ENCODE data around the gene OOEP.
"Not testable (repeated sequence)": the region's sequence is repeated elsewhere in the genome, so short reads cannot be mapped to it uniquely, and the experiment has no call there.

Gene OOEP

DNA sequence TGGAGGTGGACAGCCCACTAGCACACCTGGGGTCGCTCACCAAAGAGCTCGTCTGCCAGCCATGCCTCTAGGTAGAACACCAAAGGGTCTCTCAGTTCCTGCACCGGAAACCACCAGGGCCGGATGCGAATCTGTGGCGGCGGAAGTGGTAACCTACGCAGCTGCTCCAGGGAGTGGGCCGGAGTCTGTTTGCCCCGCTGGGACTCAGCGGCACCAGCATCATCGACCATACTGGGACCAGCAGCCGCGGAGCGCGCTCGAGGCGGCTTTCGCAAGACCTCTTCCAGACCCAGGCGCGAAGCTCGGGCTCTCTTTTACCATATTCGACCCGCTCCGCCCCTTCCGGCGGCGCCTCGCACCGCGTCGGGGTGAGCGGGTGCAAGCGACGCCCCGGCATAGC, at the start of gene OOEP:
Gene OOEP (minus strand): TSS at position 335 of the 400 bp plus-strand sequence. CDS start 105 bp downstream, at position 230.
- DNase-seq: no peak

DNA sequence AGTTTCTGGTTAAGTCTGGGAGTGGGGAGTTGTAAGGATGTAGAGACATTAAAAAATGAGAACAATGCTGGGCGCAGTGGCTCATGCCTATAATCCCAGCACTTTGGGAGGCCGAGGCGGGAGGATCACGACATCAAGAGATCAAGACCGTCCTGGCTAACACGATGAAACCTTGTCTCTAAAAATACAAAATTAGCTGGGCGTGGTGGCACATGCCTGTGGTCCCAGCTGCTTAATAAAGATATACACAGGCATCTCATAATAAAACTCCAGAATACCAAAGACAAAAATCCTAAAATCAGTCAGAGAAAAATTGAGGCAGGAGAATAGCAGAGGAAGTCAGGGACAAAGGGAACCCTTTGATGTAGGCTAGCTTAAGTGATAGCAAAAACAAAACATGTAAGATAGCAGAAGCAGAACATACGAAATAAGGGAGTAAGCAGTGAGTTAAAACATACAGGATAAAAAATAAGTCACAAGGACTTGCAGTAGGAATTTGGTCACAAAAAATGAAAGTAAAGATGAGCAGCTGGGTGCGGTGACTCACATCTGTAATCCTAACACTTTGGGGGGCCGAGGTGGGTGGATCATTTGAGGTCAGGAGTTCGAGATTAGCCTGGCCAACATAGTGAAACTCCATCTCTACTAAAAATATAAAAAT, 48.5 kb upstream of the OOEP start:
- peak in 1 of 2 donors; percentile 14 for DNase-seq

DNA sequence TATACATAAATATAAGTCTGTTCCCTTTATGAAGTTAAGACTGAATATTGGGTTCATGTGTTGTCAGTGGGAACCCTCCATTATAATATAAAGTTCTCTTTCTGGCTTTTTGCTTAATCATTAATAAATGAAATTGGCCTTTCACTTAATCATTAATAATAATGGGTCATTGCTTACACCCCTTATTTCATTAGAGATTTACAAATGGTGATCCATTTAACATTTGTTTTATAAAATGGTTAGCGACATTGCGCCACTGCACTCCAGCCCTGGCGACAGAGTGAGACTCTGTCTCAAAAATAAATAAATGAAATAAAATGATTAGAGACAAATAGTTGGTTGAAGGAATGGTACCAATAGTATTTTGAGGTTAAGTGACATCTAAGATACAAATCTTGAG, 43.4 kb upstream of the OOEP start:
- DNase-seq: no peak

DNA sequence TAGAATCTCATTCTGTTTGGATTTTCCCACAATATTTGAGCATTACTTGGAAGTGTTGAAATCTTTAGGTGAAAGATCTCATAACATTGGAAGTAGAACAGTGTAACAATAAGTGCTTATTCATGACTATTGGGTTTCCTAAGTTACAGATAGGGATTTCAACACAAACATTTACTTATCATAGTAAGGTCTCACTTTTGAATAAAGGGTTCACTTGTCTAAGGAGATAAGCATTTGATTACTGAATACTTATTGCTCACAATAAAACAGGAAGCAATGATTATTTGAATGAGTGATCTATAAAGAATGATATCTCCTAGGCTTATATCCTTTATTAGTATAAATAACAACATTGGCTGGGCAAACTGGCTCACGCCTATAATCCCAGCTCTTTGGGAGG, 39.7 kb upstream of the OOEP start:
- no peak for DNase-seq

DNA sequence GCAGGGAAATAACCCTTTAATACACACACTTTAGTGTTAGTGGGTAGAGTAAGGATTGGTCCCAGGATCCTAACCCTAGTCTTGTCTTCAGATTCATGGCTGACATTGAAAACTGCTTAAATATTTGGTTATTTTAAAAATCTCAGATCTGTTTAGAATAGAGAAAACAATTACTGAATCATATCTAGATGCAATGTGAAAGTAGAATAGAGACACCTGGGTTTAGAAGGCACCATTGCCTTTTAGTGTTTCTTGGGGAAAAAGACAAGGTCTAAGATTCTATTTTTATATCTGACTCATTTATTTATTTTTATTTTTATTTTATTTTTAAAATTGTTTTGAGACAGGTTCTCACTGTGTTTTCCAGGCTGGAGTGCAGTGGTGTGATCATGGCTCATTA, 31.0 kb upstream of the OOEP start:
- DNase-seq: no peak

DNA sequence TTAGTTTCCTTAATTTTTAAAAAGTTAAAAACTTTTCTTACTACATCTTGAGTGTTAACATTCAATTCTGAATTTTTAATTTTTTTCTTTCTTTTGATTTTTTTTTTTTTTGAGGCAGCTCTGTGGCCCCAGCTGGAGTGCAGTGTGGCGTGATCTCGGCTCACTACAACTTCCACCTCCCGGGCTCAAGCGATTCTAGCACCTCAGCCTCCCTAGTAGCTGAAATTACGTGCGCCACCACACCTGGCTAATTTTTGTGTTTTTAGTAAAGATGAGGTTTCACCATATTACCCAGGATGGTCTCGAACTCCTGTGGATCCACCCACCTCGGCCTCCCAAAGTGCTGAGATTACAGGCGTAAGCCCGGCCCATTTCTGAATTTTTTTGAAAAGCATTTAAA, 26.2 kb upstream of the OOEP start:
- no peak for DNase-seq

DNA sequence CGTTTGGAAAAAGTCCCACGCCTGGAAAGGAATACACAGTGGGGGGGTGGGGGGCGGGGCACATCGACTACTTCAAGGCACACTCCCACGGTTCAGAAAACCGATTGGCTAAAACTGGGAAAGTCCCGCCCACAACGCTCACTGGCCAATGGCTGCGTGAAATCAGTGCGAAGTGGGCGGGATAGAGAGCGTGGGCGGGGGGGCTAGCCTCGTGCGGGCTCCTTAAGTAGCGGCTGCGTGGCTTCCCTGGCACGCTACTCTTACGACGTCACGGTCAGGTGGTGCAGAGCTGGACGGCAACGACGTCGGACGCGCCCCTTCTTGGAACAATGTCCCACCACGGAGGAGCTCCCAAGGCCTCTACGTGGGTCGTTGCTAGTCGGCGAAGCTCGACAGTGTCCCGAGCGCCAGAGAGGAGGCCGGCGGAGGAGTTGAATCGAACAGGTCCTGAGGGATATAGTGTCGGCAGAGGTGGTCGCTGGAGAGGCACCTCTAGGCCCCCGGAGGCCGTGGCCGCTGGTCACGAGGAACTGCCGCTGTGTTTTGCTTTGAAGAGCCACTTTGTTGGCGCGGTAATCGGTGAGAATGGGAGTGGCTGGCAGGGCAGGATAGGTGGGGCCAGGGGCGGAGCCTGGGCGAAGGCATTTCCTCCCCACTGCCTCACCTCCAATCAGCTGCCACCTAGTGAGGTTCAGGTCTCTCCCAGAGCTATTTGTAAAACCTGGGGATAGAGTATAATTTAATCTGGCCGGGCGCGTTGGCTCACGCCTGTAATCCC, 25.1 kb upstream of the OOEP start, which contains the start of gene DDX43:
Gene DDX43 (plus strand): TSS at position 252 of the 778 bp plus-strand sequence. CDS start 78 bp downstream, at position 330.
- DNase-seq: peak; percentile 76 to 84

DNA sequence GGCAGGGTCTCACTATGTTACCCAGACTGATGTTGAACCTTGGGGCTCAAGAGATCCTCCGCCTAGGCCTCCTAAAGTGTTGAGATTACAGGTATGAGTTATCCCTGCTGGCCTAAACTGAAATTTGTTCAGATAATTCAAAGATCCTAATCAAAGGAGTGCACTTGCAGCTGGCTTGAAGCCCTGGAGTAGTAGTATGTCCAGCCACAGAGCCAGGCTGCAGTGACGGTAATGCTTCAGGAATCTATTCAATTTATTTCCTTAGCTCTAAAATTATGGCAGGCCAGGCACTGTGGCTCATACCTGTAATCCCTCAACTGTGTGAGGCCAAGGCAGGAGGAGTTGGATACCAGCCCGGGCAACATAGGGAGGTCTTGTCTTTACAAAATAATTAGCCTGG, 23.6 kb upstream of the OOEP start:
- DNase-seq: no peak

DNA sequence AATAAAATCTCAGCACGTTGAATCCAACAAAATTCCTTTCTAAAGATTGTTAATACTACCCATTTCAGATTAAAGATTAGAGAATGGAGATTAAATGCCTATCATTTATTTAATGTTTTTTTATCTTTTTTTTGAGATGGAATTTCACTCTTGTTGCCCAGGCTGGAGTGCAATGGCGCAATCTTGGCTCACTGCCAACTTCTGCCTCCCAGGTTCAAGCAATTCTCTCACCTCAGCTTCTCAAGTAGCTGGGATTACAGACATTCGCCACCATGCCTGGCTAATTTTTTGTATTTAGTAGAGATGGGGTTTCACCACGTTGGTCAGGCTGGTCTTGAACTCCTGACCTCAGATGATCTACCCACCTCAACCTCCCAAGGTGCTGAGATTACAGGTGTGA, 22.5 kb upstream of the OOEP start:
- not testable (repeated sequence) for DNase-seq

DNA sequence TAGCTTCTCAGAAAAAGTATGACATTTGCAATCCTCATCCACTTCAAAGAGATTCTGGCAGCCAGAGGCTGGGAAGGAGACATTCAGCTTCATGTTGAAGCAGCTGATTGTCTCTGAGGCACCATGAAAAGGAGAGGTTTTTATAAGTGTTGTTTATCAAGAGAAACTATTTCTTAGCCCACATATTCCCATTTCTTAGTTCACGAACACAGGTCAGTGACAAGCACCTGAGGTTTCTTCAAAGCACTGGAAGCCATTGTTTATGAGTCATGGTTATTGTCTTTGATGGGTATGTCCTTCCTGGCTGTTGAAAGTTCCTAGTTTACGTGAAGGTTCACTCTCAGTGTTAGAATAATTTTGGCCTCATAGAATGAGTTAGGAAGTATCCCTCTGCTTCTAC, 22.0 kb upstream of the OOEP start:
- peak in 1 of 2 donors; percentile 33 for DNase-seq

DNA sequence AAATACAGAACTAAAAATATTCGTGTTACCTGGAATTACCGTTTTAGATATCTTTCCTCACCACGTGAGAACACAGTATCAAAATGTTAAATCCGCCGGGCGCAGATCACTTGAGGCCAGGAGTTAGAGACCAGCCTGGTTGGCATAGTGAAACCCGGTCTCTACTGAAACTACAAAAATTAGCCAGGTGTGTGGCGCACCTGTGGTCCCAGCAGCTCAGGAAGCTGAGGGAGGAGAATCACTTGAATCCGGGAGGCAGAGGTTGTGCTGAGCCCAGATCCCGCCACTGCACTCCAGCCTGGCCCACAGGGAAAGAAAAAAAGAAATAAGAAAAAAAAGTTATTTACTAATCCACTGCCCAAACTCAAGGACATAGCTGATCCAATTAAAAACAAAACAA, 20.2 kb upstream of the OOEP start:
- DNase-seq: no peak

DNA sequence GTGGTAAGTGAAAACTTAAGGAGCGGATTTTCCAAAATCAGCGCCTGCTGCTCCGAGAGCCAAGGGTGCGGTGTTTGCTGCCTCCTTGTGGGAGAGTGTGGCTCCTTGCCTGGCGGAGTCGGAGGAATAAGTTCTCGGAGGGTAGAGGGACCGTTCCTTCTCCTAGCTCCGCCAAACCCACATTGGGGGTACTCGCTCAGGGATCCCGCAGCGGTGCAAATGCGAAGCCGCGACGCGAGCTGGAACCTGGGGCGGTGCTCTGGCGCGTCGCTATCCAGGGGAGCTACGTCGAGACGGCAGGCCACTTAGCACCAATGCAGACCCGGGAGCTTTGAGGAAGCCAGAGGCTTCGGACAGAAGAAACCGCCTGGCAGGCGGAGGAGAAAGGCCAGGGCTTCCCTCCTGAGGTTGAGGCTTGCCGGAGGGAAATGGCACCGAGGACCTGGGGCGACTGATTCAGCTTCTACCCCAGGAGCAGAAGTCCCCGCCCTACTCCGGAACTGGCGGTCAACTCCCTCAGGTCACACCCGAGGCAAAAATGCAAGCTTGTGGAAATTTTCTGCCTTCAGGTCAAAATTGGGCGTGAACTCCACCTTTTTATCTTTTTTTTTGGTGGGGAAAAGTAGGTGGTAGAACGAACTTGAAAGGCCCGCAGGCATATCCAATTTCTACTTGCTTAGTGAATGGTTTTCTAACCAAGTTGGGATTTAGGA, 19.3 kb upstream of the OOEP start:
- DNase-seq: peak; percentile 47 to 72

DNA sequence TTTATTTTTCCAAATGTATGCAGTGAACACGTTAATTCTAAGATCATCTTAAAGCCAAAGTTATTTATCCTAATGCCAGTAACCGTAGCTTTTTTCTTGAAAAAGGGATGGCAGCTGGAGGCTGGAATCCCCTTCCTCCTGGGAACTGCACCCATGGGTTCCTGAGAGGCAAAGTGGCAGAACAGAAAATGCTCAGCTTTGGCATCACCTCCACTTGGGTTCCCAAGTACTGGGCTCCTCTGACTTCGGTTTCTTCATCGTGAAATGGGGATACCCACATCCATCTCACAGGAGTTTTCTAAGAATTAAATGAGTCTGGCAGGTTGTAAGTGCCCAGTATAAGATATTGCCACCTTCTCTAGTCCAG, 18.7 kb upstream of the OOEP start:
- DNase-seq: no peak

DNA sequence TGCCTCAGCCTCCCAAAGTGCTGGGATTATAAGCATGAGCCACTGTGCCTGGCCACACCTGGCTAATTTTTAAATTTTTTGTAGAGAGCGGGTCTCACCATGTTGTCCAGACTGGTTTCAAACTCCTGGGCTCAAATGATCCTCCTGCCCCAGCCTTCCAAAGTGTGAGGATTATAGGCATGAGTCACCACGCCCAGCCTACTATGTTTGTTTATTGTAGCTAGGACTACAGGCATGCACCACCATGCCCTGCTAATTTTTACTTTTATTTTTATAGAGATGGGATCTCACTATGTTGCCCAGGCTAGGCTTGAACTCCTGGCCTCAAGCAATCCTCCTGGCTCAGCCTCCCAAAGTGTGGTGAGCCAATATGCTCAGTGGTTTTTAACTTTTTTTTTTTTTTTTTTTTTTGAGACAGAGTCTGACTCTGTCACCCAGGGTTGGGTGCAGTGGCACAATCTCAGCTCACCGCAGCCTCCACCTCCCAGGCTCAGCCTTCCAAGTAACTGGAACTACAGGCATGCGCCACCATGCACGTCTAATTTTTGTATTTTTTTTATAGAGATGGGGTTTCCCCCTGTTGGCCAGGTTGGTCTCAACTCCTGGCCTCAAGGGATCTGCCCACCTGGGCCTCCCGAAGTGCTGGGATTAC, 12.9 kb upstream of the OOEP start:
- DNase-seq: no peak

DNA sequence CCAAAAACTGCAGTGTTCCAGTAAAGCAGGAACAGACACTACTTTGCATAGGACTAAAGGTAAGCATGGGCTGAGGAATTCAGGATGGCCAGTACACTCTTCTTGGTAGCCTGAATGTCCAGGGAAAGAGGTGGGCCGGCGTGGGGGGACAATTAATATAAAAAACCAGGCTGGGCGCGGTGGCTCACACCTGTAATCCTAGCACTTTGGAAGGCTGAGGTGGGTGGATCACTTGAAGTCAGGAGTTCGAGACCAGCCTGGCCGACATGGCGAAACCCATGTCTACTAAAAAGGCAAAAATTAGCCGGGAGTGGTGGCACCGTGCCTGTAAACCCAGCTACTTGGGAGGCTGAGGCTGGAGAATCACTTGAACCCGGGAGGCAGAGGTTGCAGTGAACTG, 11.8 kb upstream of the OOEP start:
- not testable (repeated sequence) for DNase-seq

DNA sequence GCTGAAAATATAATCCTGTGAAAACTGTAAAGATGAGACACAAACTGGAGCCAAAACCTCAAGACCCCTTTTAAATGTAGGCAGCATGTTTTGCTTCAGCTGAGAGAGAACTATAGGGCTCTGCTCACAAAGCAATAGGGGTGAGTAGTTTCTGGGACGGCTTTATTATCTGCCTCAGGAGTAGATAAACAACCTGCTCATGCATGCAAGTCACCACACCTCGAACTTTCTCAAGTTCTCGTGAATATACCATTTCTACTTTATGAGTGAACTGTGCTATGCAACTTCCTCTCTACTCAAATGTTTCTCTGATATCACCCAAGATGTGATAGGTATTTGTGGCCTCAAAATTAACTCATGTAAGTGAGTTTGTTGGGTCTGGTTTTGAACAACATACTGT, 7.5 kb upstream of the OOEP start:
- DNase-seq: no peak

DNA sequence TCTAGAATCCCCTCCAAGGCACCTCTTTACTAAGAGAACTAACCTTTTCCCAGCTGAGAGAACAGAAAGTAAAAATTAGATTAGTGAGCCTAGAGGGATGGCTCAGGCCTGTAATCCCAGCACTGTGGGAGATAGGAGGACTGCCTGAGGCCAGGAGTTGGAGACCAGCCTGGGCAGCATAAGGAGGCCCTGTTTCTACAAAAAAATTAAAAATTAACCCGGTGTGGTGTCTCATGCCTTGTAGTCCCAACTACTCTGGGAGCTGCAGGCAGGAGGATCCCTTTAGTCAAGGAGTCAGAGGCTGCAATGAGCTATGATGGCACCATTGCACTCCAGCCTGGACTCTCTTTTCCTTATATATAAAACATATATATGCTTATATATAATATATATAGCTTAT, 5.5 kb upstream of the OOEP start:
- no peak for DNase-seq

DNA sequence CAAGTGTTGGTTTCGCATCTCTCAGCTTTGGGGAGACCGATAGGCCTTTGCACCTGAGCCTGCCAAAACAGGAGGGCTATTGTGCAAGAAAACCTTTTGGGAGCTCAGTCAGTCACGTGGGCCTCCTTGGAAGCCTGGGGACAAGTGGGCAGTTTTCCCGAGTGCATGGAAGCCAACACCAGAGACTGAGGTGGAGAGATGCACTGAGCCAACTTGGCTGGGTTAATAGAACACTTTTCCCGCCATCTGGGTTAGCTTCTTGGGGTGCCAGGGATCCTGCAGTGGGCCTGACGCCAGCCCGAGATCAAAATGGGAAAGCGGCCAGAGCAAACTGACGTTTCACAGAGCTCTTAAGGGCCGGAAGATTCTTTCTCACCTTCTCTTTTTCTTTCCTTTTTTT, 2.8 kb upstream of the OOEP start:
- DNase-seq: no peak

DNA sequence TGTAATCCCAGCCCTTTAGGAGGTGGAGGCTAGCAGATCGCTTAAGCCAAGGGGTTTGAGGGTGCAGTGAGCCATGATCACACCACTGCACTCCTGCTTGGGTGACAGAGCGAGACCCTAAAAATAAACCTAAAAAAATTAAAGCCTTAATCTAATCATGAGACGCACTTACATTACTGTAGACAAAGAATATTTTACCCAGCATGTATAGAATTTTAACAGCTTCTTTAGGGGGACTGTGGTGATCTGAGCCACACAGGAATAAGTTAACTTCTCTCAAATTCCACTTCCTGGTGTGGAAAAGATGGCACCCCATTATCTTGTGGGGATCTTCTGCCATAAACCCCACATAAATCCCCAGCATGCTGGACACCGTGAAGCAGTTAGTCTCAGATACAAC, 2.3 kb upstream of the OOEP start:
- no peak for DNase-seq

DNA sequence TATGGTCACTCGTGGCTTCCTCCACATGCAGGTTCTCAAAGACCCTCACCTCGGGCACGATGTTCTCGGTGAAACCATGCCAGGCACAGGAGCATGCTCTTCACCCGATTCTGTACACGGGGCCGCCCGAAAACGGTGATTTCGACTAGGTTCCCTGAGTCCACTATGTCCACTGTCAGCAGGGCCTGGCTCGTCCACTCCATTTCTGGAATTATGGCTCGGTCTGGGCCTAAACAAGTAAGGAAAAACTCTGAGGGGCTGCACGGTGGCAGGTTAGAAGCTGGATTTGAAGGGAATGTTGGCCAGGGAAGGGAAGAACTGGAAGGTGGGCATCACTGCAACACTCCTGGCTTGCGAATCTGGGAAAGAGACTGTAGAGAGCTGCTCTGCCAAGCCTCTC, 540 bp downstream of the OOEP start:
- DNase-seq: no peak

DNA sequence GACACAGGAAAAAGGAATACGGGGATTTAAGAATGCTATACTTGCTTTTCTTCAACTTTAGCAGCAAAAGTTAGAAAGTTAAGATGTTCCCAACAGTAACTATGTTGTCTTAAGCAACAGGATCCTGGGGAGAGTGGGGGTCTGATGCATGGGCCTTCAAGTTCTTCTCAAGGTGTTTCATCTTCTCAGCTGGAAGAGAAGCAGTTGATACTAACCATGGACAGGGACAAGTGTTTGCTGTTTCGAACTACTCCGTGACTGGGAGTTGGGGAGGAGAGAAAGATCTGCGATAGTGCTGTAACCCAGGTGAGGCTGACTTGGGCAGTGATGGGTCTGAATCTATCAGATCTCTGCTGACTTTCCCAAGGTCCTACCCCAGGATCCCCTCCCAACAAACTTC, 1.0 kb downstream of the OOEP start:
- DNase-seq: no peak

DNA sequence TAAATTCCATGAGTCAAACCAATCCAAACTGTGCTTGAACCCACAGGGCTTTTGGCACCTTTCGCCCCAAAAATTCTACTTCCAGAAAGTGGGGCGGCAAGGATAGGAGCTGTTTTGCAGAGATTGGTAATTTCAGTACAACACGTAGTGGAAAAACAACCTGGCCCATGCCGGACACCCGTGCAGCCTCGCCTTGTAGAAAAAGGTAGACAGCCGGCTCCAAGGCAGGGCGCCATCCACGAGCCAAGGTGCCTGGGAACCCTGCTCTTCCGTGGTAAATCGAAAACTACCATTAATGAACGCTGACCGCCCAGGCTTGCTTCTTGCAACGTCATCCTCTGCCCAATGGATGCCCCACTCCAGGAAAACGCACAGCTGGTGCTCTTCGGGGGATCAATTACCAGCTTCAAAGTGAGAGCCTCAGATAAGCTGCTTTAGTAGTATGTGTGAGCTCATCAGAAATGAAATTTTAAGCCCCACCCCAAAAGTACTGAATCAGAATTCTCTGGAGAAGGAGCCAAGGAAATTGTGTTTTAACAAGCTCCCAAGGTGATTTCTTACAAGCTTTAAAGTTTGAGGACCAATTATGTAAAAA, 1.8 kb downstream of the OOEP start:
- no peak for DNase-seq

DNA sequence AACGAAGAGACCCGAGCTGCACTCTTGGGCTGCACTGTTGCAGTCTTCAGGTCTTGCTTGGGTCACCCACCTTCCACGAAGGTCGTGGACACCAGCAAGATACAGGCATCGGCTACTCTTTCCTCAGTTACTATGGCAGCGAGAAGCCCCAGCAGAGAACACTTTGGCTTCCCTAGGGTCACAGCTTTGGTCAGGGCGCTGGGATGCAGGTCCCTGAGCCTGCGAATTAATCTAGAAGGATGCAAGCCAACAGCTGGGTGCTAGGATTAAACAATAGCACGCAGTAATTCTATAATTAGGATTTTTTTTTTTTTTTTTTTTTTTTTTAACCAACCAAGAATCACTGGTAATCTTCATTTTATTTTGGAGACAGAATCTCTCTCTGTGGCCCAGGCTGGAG, 5.1 kb downstream of the OOEP start:
- DNase-seq: no peak
